ENCODE measurements around the gene SCYGR7.

DNA sequence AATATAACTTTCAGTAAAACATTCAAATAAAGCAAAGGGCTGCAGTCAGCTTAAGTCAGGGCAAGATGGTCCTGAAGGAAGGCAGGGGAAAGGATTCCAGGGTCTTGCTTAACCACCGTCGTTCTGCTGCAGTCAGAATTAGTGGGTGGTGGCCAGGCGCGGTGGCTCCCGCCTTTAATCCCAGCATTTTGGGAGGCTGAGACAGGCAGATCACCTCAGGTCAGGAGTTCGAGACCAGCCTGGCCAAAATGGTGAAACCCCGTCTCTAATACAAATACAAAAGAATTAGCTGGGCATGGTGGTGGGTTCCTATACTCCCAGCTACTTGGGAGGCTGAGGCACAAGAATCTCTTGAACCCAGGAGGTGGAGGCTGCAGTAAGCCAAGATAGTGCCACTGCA lies 17.1 kb upstream of the SCYGR7 start:
- TF ChIP-seq POLR2A (IDR thresholded peaks at IDR 0.05) = no peak
- TF ChIP-seq, protein P1, sequence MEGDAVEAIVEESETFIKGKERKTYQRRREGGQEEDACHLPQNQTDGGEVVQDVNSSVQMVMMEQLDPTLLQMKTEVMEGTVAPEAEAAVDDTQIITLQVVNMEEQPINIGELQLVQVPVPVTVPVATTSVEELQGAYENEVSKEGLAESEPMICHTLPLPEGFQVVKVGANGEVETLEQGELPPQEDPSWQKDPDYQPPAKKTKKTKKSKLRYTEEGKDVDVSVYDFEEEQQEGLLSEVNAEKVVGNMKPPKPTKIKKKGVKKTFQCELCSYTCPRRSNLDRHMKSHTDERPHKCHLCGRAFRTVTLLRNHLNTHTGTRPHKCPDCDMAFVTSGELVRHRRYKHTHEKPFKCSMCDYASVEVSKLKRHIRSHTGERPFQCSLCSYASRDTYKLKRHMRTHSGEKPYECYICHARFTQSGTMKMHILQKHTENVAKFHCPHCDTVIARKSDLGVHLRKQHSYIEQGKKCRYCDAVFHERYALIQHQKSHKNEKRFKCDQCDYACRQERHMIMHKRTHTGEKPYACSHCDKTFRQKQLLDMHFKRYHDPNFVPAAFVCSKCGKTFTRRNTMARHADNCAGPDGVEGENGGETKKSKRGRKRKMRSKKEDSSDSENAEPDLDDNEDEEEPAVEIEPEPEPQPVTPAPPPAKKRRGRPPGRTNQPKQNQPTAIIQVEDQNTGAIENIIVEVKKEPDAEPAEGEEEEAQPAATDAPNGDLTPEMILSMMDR (IDR thresholded peaks at IDR 0.05 in 8 of 11, conservative IDR thresholded peaks at IDR 0.05 in 3 of 11) = no peak

All from spleen (tissue), 7 donors.